Measurements from ENCODE around the gene CNTLN. TPM values are rescaled to one million over a fixed set of nuclear protein-coding genes. Genes with fewer than 3 reads are reported as not detected.
A peak's percentile ranks its signal among the peaks of the same experiment; 100 is the strongest.

CNTLN gene
- total RNA-seq, 1 donor from 2014 or later: 7.4 TPM

DNA sequence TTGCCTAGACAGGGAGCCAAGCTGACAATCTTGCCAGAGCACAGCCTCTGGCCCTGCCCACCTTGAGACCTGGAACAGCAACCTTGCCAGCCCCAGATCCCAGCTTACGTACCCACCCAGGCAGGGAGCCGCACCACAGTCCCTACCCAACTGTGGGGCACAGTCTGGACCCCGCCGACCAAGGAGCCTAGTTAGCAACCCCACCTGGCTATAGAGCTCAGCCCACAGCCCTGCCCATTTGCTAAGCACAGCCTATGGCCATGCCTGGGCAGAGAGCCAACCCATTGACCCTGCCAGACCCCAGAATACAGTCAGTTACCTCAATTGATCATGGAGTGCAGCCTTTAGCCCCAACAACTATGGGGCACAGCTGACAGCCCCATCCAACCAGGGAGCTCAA lies 346.1 kb downstream of the CNTLN start:
- peak; percentile 30 for ATAC-seq
- TF ChIP-seq, protein P1, sequence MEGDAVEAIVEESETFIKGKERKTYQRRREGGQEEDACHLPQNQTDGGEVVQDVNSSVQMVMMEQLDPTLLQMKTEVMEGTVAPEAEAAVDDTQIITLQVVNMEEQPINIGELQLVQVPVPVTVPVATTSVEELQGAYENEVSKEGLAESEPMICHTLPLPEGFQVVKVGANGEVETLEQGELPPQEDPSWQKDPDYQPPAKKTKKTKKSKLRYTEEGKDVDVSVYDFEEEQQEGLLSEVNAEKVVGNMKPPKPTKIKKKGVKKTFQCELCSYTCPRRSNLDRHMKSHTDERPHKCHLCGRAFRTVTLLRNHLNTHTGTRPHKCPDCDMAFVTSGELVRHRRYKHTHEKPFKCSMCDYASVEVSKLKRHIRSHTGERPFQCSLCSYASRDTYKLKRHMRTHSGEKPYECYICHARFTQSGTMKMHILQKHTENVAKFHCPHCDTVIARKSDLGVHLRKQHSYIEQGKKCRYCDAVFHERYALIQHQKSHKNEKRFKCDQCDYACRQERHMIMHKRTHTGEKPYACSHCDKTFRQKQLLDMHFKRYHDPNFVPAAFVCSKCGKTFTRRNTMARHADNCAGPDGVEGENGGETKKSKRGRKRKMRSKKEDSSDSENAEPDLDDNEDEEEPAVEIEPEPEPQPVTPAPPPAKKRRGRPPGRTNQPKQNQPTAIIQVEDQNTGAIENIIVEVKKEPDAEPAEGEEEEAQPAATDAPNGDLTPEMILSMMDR (IDR thresholded peaks at IDR 0.05): no peak
- peak; percentile 52 for DNase-seq
- Histone ChIP-seq H3K27ac (no peak overlapping the region), H3K27me3 (no peaks in the 10 kb centered on the region), H3K4me1 (no peaks in the 10 kb centered on the region), H3K9me3 (no peaks in the 10 kb centered on the region), H3K36me3 (no peaks in the 10 kb centered on the region), H3K4me3 (no peak overlapping the region)
- intact Hi-C loops (cut with DNase I): no loop called here

DNA sequence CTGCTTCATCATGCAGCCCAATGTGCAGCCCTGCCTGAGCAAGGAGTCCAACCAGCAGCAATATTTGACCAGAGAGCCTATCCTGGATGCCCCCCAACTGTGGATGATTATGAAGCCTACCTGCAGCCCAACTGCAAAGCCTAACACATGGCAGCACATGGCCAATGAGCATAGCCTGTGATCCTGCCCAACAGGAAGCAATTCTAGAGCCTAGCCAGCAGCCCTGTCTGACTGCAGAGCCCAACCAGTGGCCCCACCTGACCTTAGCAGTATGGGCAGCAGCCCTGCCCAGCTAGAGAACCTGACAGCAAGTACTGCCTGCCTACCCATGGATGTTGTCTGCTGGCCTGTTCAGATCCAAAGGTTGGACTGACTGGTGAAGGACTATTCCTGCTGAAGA lies 346.7 kb downstream of the CNTLN start:
- peak; percentile 9 for ATAC-seq

DNA sequence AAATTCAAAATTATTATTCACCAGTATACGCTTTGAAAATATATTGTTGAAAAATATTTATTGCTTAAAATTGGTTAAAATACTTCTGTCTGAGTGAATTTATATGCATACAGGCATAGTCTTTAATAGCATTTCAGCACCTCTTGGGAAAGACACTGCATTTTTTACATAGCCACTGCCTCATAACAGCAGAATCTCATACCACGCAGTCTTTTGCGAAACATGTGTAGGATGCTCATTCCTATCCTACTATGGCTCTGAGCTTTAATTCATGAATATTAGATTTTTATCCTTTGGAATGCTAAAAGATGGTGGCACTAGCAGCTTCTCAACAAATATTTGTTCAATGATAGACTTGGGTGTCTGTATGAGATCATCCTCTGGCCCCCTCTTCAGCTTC lies 350.1 kb downstream of the CNTLN start:
- TF ChIP-seq, protein P1 (IDR thresholded peaks at IDR 0.05): no peak
- Histone ChIP-seq H3K36me3 (no peaks in the 10 kb centered on the region), H3K27ac (no peak overlapping the region), H3K9me3 (no peaks in the 10 kb centered on the region), H3K4me1 (no peaks in the 10 kb centered on the region), H3K27me3 (no peaks in the 10 kb centered on the region), H3K4me3 (no peak overlapping the region)
- ATAC-seq (no peak), DNase-seq (no peak)
- intact Hi-C loops (cut with DNase I): no loop called here

More for the DNA sequence above, 346.7 kb downstream of the CNTLN start:
- H3K27me3 ChIP-seq: no peaks in the 10 kb centered on the region
- DNase-seq: peak; percentile 25
- TF ChIP-seq, protein P1 (IDR thresholded peaks at IDR 0.05): no peak
- no peaks in the 10 kb centered on the region for H3K36me3 ChIP-seq
- no peak overlapping the region for H3K27ac ChIP-seq
- no peaks in the 10 kb centered on the region for H3K9me3 ChIP-seq
- intact Hi-C loops (cut with DNase I): no loop called here
- H3K4me3 ChIP-seq: no peak overlapping the region
- H3K4me1 ChIP-seq: no peaks in the 10 kb centered on the region

DNA sequence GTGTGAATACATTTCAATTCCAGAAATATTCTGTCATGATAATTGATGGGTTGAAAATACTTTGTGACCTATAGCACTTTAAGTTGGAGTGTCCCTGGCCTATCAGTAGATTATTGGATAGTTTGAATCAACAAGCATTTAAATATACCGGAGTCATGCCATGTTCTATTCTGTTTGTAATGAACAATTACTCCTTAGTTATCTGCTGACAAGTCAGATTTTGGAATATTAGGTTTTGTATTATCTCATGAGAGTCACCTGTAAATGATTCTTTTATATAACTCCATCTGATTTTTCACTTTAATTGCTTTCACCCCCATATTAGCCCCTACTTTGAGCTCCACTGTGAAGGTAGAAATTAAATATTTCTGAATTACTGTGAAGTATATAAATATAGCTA lies 351.6 kb downstream of the CNTLN start:
- Histone ChIP-seq H3K36me3 (no peaks in the 10 kb centered on the region), H3K27ac (no peak overlapping the region), H3K4me1 (no peaks in the 10 kb centered on the region), H3K9me3 (no peaks in the 10 kb centered on the region), H3K27me3 (no peaks in the 10 kb centered on the region), H3K4me3 (no peak overlapping the region)
- TF ChIP-seq, protein P1 (IDR thresholded peaks at IDR 0.05): no peak
- no peak for DNase-seq
- ATAC-seq: no peak
- intact Hi-C loops (cut with DNase I): no loop called here

DNA sequence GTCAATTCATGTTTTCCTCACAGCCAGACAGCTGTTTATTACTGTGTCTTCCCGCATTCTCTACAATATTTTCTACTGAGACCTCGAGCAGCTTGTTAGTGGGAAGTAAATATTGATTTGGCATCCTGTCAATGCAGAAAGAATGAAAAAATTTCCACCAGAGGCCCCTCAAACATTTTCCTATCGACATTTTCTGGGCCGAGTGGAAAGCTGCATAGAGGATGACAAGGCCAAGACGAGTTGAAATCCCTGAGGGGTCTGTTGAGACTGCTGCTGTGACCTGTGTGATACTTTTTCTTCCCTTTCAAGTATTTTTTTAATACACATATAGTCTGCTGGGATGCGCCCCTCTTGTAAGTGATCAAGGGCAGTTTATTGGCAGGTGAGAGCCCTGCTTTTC lies 352.6 kb downstream of the CNTLN start:
- Histone ChIP-seq H3K36me3 (no peaks in the 10 kb centered on the region), H3K4me1 (no peaks in the 10 kb centered on the region), H3K9me3 (no peaks in the 10 kb centered on the region), H3K27ac (no peak overlapping the region), H3K27me3 (no peaks in the 10 kb centered on the region), H3K4me3 (no peak overlapping the region)
- TF ChIP-seq, protein P1 (IDR thresholded peaks at IDR 0.05): no peak
- DNase-seq: no peak
- ATAC-seq: no peak
- intact Hi-C loops (cut with DNase I): no loop called here

DNA sequence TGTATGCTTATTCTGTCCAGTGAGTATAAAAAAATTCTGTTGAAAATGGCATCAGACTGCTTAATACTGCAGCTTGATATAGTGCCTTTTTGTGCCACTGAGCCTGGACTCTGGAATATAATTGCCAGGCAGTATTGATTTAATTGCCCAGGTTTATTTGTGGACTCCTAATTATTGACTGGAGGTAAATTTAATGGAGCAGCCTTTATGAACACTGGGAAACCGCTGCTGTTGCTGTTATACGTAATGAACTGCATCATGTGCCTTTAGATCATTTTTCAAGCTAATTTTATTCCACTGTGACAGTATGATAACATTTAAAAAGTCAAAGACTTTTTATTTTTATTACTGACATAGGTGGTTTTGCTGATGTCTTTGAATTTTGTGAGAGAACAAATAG lies 353.8 kb downstream of the CNTLN start:
- Histone ChIP-seq H3K4me1 (no peaks in the 10 kb centered on the region), H3K36me3 (no peaks in the 10 kb centered on the region), H3K4me3 (no peak overlapping the region), H3K27me3 (no peaks in the 10 kb centered on the region), H3K9me3 (no peaks in the 10 kb centered on the region), H3K27ac (no peak overlapping the region)
- DNase-seq (no peak), ATAC-seq (no peak)
- intact Hi-C loops (cut with DNase I): no loop called here
- TF ChIP-seq, protein P1 (IDR thresholded peaks at IDR 0.05): no peak

All from upper lobe of right lung (tissue), 1 donor.